ENCODE data around the gene ASPG.

ASPG gene

DNA sequence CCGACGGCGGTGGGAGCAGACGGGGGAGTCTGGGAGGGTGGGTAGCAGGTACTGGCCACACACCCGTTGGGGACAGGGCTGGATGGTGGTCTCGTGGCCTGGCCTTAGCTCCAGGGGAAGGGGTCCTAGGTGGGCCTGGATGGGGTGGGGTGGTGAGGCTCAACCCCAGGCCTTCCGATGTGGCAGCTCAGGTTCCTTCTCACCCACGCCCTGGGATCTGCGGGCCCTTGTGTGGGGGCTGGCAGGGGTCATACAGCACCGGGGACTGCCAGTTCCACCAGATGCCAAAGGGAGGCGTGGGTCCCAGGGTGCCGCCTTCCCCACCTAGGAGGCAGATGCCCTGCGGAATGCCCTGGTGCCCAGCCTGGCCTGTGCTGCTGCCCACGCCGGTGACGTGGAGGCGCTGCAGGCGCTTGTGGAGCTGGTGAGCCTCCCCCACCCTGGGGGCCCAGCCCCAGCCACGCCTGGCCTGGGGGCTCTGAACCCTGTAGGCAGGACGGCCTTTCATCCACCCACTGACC, 21.0 kb downstream of the ASPG start:
- Histone ChIP-seq H3K27ac (no peak overlapping the region), H3K4me3 (no peak overlapping the region)
- no peak for DNase-seq (ENCODE audit: low spot score)
- TF ChIP-seq, protein P1, sequence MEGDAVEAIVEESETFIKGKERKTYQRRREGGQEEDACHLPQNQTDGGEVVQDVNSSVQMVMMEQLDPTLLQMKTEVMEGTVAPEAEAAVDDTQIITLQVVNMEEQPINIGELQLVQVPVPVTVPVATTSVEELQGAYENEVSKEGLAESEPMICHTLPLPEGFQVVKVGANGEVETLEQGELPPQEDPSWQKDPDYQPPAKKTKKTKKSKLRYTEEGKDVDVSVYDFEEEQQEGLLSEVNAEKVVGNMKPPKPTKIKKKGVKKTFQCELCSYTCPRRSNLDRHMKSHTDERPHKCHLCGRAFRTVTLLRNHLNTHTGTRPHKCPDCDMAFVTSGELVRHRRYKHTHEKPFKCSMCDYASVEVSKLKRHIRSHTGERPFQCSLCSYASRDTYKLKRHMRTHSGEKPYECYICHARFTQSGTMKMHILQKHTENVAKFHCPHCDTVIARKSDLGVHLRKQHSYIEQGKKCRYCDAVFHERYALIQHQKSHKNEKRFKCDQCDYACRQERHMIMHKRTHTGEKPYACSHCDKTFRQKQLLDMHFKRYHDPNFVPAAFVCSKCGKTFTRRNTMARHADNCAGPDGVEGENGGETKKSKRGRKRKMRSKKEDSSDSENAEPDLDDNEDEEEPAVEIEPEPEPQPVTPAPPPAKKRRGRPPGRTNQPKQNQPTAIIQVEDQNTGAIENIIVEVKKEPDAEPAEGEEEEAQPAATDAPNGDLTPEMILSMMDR (IDR thresholded peaks at IDR 0.05) = no peak

DNA sequence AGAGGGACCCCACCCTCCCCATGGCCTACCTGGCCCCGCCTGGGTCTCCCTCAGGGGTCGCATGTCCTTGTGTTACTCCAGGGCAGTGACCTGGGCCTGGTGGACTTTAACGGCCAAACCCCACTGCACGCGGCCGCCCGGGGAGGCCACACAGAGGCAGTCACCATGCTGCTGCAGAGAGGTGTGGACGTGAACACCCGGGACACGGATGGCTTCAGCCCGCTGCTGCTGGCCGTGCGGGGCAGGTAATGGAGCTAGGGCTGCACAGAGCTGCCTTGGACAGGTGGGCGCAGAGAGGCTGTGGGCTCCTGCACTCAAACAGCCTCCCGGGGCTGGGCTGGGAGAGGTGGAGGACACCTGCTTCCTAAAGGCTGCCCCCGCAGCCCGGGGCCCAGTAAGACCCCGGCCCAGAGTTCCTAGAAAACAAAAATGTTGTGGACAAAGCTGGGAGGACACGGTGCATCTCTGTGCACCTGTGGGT, 21.6 kb downstream of the ASPG start:
- Histone ChIP-seq H3K27ac (no peak overlapping the region), H3K4me3 (no peak overlapping the region)
- no peak for DNase-seq (ENCODE audit: low spot score)
- TF ChIP-seq, protein P1 (IDR thresholded peaks at IDR 0.05) = no peak

DNA sequence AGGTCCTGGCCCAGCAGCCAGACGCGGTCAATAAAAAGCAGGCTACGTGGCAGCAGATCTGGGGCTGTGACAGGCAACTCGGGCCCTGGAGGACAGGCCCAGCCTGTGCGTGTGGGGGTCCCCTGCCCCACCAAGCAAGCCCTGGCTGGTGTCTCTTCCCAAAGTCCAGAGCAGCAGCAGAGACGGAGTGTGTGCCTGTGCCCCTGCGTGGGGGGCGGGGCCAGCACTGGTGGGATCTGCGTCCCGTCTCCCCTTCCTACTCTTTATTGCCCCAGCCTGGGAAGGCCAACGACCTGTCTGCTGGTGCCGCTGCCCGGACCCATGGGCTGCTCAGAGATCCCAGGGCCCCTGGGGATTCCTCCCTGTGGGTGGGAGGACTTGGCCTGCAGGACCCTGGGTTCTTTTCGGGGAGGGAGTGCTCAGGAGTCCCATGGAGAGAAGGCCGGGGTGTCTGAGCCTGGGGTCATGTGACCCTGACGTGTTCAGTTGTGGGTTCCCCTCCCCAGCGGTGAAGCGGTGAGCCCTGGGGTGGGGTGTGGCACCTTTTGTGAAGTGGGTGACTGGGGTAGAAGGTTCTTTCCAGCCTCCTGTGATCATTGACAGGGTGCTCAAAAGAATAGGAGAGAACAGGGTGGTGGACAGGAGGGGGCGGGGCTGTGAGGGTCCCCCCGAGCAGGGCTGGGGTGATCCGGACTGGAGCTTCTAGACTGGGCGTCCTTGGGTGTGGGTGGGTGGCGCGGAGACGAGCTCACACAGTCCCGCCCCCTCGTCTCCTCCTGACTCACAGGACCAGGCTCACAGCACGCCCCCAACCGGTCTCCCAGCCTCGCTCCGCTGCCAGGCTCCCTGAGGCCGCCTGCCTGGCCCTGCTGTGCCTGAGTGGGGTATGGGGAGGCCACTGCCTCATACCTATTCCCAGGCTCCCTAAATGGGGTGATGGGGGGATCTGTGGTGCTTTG, 22.4 kb downstream of the ASPG start:
- no peak for DNase-seq (ENCODE audit: low spot score)
- Histone ChIP-seq H3K27ac (no peak overlapping the region), H3K4me3 (no peak overlapping the region)
- TF ChIP-seq, protein P1 (IDR thresholded peaks at IDR 0.05) = no peak

DNA sequence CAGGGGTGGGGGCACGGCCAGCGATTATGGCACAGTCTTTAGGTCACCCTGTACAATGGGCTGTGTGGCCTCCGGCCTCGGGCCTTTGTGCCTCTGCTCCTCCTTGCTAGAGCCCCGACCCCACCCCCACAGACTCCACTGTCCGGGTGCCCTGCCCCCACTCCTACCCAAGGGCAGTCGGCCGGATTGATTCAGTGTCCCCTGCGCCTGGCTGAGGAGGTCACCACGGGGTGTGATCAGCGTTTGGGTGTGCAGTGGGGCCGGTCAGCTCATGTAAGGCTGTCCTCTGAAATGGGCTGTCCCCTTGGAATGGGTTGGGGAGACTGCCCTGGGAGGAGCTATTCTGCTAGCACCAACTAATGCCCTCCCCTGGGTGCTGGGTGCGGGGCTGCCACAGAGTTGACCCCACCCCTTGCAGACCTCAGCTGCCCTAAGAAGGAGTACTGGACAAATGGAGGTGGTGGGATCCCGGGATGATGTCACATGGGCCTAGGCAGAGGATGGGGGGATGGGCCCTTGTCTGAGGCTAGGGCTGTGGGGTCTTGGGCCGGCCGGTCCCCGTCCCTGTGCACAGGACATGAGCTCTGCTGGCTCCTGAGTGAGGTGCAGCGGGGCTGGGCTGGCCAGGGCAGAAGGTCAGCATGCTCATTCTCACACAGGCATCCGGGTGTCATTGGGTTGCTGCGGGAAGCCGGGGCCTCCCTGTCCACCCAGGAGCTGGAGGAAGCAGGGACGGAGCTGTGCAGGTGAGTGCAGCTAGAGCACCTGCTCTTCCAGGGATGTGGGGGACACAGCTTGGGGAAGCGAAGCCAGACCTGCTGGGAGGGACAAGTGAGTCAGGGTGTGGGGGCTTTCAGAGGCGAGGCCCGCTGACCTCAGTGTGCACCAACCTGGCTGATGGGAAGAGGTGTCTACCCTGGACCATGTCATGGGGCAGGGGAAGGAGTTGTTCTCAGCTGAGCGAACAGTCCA, 23.4 kb downstream of the ASPG start:
- no peak overlapping the region for H3K27ac ChIP-seq
- TF ChIP-seq, protein P1 (IDR thresholded peaks at IDR 0.05) = no peak
- no peak overlapping the region for H3K4me3 ChIP-seq
- no peak for DNase-seq (ENCODE audit: low spot score)

DNA sequence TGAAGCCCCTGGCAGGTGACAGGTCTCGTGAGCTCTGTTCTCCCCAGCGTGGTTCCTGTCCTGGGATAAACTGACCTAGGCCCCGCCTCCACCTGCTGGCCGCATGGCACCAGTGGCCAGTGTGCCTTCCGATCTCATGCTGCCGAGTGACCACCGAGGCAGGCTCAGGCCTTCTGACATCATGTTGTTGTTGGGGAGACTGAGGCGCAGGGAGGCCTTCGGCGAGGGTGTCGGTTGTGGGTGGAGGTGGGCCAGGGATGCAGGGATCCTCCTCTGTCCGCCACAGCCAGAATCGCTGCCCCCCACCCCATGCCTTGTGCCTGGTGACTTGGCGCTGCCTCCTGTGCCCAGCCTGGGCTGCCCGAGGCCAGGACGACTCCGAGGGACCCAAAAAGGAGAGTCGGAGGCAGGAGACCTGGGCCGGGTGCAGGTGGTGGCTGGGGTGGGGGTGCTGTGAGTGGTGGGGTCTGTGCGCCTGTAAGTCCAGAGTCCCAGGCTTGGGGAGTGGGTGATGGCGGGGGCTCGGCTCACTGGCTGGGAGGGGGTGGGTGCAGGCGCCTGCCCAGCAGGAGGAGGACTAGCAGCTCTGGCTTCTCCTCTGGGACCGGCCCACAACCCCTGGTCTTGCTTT, 24.3 kb downstream of the ASPG start:
- Histone ChIP-seq H3K27ac (no peak overlapping the region), H3K4me3 (no peak overlapping the region)
- DNase-seq (ENCODE audit: low spot score) = no peak
- TF ChIP-seq, protein P1 (IDR thresholded peaks at IDR 0.05) = no peak

DNA sequence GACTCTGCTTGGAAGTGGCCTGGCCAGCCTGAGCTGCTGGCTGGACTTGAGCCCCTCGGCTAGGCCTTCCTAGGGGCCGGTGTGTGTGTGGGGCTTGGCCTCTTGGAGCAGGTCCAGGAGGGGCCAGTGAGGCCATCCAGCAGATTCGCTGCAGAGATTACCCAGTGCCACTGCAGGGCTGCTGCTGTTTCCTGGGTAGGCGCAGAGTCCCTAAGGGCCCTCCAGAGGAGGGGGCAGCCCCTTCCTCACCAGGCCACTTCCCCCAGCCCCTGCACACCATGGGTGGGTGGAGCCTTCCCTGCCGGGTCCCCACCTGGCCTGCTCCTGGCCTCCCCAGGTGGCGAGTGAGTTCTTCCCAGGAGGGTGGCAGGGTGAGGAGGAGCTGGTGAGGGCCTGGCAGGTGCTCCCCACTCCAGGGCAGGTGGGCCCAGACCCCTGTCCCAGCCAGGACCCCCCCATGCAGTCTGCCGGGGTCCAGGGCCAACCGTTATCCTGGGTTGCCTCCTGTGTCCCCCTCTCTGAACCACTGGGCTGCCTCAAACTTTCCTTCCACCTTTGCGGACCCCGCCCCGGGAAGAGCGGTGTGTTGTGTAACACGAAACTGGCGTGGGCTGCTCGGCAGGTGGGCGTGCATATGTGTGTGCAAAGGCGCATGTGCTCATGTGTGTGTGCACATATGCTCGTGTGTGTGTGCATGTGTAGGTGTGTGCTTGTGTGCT, 25.1 kb downstream of the ASPG start:
- no peak overlapping the region for H3K4me3 ChIP-seq
- no peak for DNase-seq (ENCODE audit: low spot score)
- TF ChIP-seq, protein P1 (IDR thresholded peaks at IDR 0.05) = no peak
- H3K27ac ChIP-seq = no peak overlapping the region
